Myocyte (in vitro differentiated cells): Measurements from ENCODE around the gene FZR1. TPM values are rescaled to one million over a fixed set of nuclear protein-coding genes. Genes with fewer than 3 reads are reported as not detected.
A peak's percentile ranks its signal among the peaks of the same experiment; 100 is the strongest.

Source experiments
- DNase-seq: peaks from one replicate; pipeline ENCODE4 v3.0.0-alpha.2; 2012; ENCODE audit warnings: low read depth
- total RNA-seq: library from RNA; depleted of rRNA; stranded (reverse); fragments of >200 nt; gene quantifications from 2 replicates; pipeline ENCODE4 v1.2.3, GENCODE V29; 2014

The FZR1 gene
- total RNA-seq, 1 donor from 2014 or later = 33.8 TPM

DNA sequence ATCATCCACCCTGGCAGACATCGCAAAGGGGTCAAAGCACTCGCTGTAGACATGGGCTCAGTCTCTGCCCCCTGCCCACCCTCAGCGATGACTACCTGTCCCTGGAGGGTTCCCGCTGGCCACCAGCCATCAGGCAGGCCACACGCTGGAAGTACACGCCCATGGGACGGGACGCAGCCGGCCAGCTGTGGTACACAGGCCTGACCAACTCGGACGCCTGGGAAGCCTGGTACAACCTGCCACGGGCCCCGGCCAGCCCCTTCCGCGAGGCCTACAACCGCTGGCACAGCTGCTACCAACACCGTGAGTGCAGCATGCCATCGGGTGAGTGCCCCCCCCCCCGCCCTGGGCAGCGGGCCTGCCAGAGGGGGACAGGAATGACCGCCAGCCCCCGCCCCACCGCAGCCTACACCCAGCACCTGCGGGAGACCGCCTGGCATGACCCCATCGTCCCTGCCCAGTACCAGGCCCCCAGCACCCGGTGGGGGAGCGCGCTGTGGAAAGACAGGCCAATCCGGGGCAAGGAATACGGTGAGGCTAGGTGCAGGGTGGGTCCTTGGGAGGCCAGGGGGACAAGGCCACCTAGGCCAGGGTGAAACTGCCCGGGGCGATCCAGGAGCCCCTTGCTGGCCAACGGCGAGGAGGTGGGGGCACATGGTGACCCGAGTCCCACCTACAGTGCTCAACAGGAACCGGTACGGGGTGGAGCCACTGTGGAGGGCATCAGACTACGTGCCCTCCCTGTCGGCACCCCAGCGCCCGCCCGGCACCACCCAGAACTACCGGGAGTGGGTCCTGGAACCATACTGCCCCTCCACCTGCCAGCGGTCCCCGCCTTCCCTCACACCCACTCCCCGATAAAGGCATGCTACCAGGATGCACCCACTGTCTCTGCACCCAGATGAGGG lies 37.3 kb downstream of the FZR1 start:
- peak; percentile 37 for DNase-seq

GRCh38 chr19:3544058-3544376 lies 37.9 kb downstream of the FZR1 start:
- no peak for DNase-seq

GRCh38 chr19:3544742-3545668 lies 38.9 kb downstream of the FZR1 start:
- DNase-seq = peak; percentile 56

GRCh38 chr19:3545669-3546034 lies 39.5 kb downstream of the FZR1 start:
- DNase-seq = no peak

DNA sequence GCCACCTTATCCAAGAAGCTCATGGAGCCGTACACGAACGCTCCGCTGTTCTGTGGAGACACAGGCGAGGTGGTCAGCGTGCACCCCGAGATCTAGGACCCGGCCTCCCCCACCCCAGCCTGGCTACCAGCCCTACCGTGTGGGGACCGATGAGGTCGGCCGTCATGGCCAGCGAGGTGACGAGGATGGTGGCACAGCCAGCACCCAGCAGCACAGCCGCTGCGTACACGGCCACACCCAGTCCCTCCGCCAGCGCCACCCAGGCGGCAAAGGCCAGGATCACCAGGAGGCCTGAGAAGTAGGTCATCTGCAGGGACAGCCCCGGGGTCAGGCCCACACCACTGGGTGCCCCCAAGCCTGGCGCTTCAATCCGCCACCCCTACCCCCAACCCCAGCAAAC lies 40.0 kb downstream of the FZR1 start:
- DNase-seq = no peak

DNA sequence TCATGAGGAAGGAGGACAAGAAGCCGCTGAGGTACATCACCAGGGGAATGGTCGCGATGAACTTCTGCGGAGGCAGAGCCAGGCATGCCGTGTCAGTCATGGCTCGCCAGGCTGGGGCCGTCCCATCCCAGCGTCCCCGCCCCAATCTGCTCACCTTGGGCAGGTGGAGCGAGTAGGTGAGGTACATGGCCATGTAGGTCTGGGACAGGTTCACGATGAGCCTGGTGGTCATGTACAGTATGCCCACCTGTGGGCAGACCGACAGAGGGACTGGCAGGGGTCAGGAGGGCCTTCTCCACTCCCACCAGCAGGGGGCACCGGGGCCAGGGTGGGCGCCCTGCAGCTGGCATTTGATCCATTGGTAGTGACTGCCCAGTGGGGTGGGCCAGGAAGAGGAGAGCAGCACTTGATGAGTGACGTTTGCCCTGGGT lies 41.2 kb downstream of the FZR1 start:
- no peak for DNase-seq

DNA sequence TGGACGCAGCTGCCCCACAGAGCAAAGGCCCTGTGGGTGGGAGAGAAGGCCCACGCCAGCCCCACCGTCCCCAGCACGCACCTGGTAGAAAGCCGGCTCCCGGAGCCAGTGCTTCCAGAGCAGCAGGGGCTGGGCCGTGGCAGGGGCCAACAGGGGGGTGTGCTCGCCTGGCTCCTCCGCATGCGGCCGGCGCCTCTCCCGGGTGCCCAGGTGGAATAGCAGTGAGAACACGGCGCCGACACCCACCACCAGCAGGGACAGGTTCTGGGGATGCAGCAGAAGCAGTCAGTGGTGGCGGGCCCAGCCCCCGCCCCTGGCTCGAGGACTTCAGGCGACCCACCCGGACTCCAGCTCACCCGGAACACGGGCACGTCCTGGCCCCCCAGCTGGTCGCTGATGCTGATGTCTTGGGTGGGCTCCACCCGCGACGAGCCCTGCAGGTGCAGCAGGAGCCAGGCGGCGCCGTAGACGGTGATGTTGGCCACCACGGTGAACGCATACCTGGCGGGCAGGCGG lies 41.7 kb downstream of the FZR1 start:
- DNase-seq = no peak

DNA sequence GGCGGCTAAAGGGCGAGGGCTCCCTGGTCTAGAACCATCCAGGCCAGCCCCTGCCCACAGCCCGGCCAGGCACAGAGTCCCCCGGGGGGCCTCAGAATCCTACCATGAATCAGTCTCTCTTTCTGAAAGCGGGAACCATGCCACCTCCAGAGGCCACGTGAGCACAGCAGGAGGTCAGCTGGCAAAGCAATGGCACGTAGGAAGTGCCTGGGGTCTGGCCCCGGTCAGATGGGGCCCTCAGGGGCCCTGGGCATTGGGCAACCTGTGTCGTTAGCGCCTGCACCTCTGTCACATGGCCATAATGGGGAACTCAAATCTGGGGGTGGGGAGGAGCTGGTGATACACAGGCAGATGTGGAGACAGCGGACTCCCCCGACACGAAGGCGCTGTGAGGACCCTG lies 42.5 kb downstream of the FZR1 start:
- no peak for DNase-seq

DNA sequence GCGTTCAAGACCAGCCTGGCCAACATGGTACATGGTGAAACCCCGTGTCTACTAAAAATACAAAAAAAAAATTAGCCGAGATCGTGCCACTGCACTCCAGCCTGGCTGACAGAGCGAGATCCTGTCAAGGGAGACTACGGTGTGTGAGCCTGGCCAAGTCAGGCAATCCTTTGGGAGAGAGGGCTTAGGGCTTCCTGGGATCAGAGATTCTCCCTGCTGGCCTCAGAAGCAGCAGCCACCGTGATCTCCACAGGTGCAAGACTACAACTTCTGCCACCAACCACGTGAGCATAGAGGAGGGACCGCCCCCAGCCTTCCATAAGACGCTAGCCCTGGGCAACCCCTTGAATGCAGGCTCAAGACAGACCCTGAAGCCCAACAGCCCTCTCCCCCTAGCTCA lies 43.7 kb downstream of the FZR1 start:
- DNase-seq = no peak

DNA sequence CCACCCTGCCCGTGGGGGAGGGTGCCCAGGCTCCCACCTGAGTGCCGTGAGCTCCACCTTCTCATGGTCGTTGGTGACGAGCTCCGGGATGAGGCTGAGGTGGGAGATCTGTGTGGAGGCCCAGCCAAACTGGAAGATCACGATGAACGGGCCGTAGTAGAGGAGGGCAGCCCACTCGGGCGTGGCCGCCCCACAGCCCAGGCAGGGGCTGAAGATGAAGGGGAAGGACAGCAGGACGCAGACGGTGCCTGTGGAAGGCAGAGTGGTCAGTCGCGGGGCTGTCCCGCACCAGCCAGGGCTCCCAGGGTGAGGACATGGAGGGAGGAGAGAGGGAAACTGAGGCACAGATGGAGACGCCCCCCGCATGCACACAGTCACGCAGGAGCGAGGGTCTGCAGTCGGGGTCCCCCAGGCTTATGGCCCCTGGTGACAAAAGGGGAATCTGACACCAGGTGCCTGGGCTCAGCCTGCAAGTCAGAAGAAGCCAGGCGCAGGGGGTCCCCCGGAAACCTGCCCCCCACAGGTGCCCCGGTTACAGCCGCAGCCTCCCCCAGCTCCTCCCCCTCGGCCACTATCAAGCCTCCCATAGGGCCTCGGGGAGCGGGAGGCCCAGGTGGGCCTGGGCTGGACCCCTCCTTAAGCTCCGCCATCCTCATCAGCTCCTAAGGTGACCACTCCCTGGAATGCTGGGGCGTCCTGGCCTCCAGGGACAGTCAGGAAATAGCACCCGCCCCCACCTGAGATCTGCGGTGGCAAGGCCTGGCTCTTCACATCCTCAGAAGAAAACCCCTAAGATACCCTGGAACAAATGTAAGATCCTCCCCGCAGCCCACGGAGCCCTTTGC lies 45.1 kb downstream of the FZR1 start:
- DNase-seq = no peak

GRCh38 chr19:3551792-3552095 lies 45.6 kb downstream of the FZR1 start:
- DNase-seq = no peak

DNA sequence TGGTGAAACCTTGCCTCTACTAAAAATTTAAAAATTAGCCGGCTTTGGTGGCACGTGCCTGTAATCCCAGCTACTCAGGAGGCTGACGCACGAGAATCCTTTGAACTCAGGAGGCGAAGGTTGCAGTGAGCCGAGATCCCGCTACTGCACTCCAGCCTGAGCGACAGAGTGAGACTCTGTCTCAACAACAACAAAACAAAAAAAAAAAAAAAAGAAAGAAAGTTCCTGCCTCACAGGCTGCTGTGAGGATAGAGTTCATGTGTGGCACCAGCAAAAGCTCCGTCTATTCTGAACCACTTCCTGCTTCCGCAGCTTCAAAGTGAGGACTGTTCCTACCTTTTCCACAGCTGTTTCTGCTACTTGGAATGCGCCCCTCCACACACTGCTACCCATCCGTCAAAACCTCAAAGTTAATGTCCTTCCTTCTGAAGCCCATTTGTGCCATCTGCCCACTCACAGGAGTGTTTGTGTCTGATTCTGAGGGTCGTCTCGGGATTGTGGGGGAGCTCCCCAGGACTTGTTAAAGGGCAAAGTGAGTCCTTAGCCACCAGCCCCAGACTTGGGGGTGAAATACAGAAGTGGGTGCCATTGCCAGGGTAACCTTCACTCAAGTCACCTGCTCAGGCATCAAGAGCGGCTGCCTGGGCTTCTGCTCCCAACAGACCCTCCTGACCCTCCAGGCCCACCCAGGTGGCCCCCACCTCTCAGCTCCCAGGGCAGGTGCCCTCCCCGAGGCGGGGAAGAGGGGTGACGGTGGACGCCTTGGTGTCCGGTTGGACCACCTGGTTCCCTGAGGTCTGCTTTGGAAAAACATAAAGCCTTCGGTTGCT lies 48.4 kb downstream of the FZR1 start:
- no peak for DNase-seq

DNA sequence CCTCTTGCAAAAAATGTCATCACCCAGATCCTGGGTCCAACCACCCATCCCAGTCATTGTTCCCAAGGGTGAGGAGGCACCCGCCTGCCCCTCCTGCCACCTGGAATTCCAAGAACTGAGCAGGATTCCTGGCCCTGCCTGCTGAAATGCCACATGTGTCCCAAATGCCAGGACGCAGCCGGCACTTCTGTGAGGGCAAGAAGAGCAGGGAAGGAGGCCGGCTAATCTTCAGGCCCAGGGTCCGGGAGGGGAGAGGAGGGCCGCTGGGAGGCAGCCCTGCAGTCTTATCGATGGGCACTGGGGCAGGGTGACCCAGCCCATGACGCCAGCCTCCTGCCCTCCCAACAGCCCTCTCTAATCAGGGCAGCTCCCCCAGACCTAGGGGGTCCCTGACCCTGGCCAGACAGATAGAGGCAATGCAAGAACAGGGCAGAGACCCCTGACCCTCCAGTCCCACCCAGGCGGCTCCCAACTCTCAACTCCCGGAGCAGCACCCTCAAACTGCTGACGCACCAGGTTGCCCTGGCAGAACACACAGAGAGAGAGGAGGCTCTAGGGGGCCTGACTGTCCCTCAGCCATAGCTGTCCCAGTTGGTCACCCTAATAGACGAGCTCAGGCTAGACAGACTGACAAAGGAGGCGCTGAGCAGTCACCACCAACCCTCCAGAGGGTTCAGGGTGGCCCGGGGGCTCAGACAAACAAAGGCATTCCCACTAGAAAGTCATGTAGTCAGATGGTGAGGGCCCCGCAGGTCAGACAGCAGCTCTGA lies 49.7 kb downstream of the FZR1 start:
- DNase-seq = no peak

DNA sequence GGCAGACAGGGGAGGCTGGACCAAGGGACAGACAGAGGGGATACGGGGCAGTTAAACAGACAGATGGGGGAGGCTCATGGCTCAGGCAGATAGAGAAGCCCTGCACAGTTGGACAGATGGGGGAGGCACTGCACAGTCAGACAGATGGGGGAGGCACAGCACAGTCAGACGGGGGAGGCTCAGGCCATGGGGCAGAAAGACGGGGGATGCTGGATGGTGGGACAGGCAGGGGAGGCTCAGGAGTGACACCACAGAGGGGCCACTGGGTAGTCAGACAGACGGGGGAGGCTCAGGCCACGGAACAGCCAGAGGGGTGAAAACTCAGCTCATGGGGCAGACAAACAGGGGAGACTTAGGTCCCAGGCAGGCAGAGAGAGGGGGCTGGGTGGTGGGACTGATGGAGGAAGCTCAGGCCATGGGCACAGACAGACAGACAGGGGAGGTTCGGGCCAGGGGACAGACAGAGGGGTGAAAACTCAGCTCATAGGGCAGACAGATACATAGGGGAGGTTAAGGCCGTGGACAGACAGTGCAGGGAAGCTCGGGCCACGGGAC lies 50.4 kb downstream of the FZR1 start:
- no peak for DNase-seq

DNA sequence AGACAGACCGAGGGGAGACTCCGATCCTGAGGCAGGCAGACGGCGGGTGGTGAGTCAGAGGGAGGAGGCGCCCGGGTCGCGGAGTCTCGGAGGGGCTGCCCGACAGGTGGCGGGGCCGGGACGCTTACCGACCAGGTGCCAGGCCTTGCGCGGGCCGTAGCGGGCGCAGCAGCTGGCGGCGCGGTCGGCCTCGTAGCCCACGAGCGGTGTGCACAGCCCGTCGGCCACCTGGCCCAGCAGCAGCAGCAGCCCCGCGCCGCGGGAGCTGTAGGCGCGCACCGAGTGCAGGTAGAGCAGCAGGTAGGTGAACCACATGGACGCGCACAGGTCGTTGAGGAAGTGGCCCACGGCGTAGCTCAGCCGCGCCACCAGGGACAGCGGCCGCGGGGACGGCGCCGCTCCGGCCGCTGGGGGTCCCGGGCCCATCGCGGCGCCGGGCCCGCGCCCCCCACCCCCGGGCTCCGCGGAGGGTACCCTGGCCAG lies 50.9 kb downstream of the FZR1 start:
- DNase-seq = peak; percentile 66

- peak; percentile 95 for DNase-seq
Measured at GRCh38 chr19:3557461-3558248, 51.5 kb downstream of the FZR1 start, which contains the start of gene MFSD12. Gene MFSD12 (minus strand): TSS chr19:3557586. CDS start chr19:3557403, 183 bp downstream.

GRCh38 chr19:3563709-3564524 lies 57.8 kb downstream of the FZR1 start:
- no peak for DNase-seq
